BLaER1 treated with 17β-estradiol and CSF1 and Interleukin-3, amounts not matched to agents 10 nM and 100 nM (cell line): ENCODE results near the gene PPT1.

Source experiments
- H3K27ac ChIP-seq, 11 experiments: shearing (Covaris generic); formaldehyde crosslinking; 2 replicates each; pipeline ENCODE4 v1.8.1; 2022
- H3K27me3 ChIP-seq, 11 experiments: shearing (Covaris generic); formaldehyde crosslinking; 2 replicates each; pipeline ENCODE4 v1.8.1; 2022
- H3K36me3 ChIP-seq, 11 experiments: shearing (Covaris generic); formaldehyde crosslinking; 2 replicates each; pipeline ENCODE4 v1.8.1; 2022
- H3K4me1 ChIP-seq, 10 experiments: shearing (Covaris generic); formaldehyde crosslinking; 2 replicates each; pipeline ENCODE4 v1.8.1; 2022
- H3K4me2 ChIP-seq, 11 experiments: shearing (Covaris generic); formaldehyde crosslinking; 2 replicates each; pipeline ENCODE4 v1.8.1; 2022
- H3K4me3 ChIP-seq, 10 experiments: shearing (Covaris generic); formaldehyde crosslinking; 2 replicates each; pipeline ENCODE4 v1.8.1; 2022
- H3K9ac ChIP-seq, 11 experiments: shearing (Covaris generic); formaldehyde crosslinking; 2 replicates each; pipeline ENCODE4 v1.8.1; 2022
- H3K9me3 ChIP-seq, 11 experiments: shearing (Covaris generic); formaldehyde crosslinking; replicated peaks in 1 of 11; 2 replicates each; pipeline ENCODE4 v1.8.1; 2022
- H4K20me1 ChIP-seq, 11 experiments: shearing (Covaris generic); formaldehyde crosslinking; 2 replicates each; pipeline ENCODE4 v1.8.1; 2022
- Cebpa-rat ChIP-seq, 11 experiments: shearing (Covaris generic); IDR thresholded peaks; 2 replicates each; pipeline ENCODE4 v1.8.1; 2022

PPT1 gene

GRCh38 chr1:40023379-40023944 is 73.6 kb downstream of the PPT1 start:
- Histone ChIP-seq H3K9ac (no peak overlapping the region), H3K4me3 (no peak overlapping the region), H3K36me3 (no peaks in the 10 kb centered on the region), H3K4me1 (0 out of 20 replicates have a peak, but pooled peaks cover 0 to 7% (median 0%) of the 10 kb centered on the region in 10 experiments), H3K9me3 (peaks cover 13 to 25% (median 19%) of the 10 kb centered on the region in 11 experiments), H3K27ac (no peak overlapping the region), H3K27me3 (no peaks in the 10 kb centered on the region), H4K20me1 (no peaks in the 10 kb centered on the region), H3K4me2 (no peak overlapping the region)
- no peak for TF ChIP-seq Cebpa-rat (IDR thresholded peaks at IDR 0.05)
